Fibroblast of peridontal ligament (primary cell): Measurements from ENCODE around the gene CSTF1.
"Not testable (repeated sequence)": the region's sequence is repeated elsewhere in the genome, so short reads cannot be mapped to it uniquely, and the experiment has no call there.

ENCODE experiments used
- DNase-seq: peaks from one replicate; pipeline ENCODE4 v3.0.0-alpha.2; 2010; ENCODE audit errors: extremely low read depth

CSTF1 gene

GRCh38 chr20:56369179-56369578 lies 23.3 kb upstream of the CSTF1 start:
- DNase-seq: no peak

- no peak for DNase-seq
Observed at GRCh38 chr20:56371977-56372376, 20.5 kb upstream of the CSTF1 start.

- DNase-seq: no peak
Observed at GRCh38 chr20:56372850-56373249, 19.6 kb upstream of the CSTF1 start.

- peak; percentile 99 for DNase-seq
Observed at GRCh38 chr20:56373942-56374341, 18.5 kb upstream of the CSTF1 start.

GRCh38 chr20:56376331-56376730 lies 16.1 kb upstream of the CSTF1 start:
- peak; percentile 48 for DNase-seq

- no peak for DNase-seq
Observed at GRCh38 chr20:56378386-56378785, 14.1 kb upstream of the CSTF1 start.

- DNase-seq: no peak
Observed at GRCh38 chr20:56380375-56380774, 12.1 kb upstream of the CSTF1 start.

- no peak for DNase-seq
Observed at GRCh38 chr20:56381501-56381900, 10.9 kb upstream of the CSTF1 start.

GRCh38 chr20:56382696-56383095 lies 9.7 kb upstream of the CSTF1 start:
- no peak for DNase-seq

GRCh38 chr20:56383334-56383733 lies 9.1 kb upstream of the CSTF1 start:
- no peak for DNase-seq

- DNase-seq: no peak
Observed at GRCh38 chr20:56385130-56385529, 7.3 kb upstream of the CSTF1 start.

GRCh38 chr20:56386219-56386618 lies 6.2 kb upstream of the CSTF1 start:
- no peak for DNase-seq

GRCh38 chr20:56388882-56389281 lies 3.6 kb upstream of the CSTF1 start:
- no peak for DNase-seq

- no peak for DNase-seq
Observed at GRCh38 chr20:56389807-56390206, 2.6 kb upstream of the CSTF1 start.

- DNase-seq: not testable (repeated sequence)
Observed at GRCh38 chr20:56390396-56390795, 2.0 kb upstream of the CSTF1 start.

GRCh38 chr20:56391037-56391436 lies 1.4 kb upstream of the CSTF1 start:
- no peak for DNase-seq

GRCh38 chr20:56391596-56392131 lies 781 bp upstream of the CSTF1 start:
- no peak for DNase-seq

GRCh38 chr20:56392881-56393482 lies 537 bp downstream of the CSTF1 start:
- no peak for DNase-seq

GRCh38 chr20:56393653-56394052 lies 1.2 kb downstream of the CSTF1 start:
- DNase-seq: no peak

GRCh38 chr20:56395166-56395565 lies 2.7 kb downstream of the CSTF1 start:
- DNase-seq: no peak

- DNase-seq: peak; percentile 91
Observed at GRCh38 chr20:56400001-56400640, 7.7 kb downstream of the CSTF1 start.

GRCh38 chr20:56403465-56403864 lies 11.0 kb downstream of the CSTF1 start:
- DNase-seq: no peak

GRCh38 chr20:56405356-56405755 lies 12.9 kb downstream of the CSTF1 start:
- not testable (repeated sequence) for DNase-seq

GRCh38 chr20:56406910-56407309 lies 14.5 kb downstream of the CSTF1 start:
- DNase-seq: no peak
